Right lobe of liver (tissue), 4 donors: ENCODE data around the gene RNPS1.

Source experiments
- POLR2A ChIP-seq: fragments of 450-650 bp; IDR thresholded peaks from one replicate; pipeline ENCODE4 v1.6.1; 2017; ENCODE audit warnings: antibody characterized with exemption, mild to moderate bottlenecking
- TF ChIP-seq, protein P1 (sequence below), 4 donors: fragments of 200-600 bp in 3 of 4; fragments of 450-650 bp in 1 of 4; IDR thresholded peaks; one replicate each; pipeline versions ENCODE4 v1.5.1 to v1.8.0; 2016 to 2022; ENCODE audit warnings: antibody characterized with exemption in 4 of 4, mild to moderate bottlenecking in 2 of 4
- donor health status: DM: no; HTN: no; CAD: no.
- donor health status: DM: no; HTN: no; CAD: no.
- donor health status: DM: no; HTN: yes; CAD: no.

DNA sequence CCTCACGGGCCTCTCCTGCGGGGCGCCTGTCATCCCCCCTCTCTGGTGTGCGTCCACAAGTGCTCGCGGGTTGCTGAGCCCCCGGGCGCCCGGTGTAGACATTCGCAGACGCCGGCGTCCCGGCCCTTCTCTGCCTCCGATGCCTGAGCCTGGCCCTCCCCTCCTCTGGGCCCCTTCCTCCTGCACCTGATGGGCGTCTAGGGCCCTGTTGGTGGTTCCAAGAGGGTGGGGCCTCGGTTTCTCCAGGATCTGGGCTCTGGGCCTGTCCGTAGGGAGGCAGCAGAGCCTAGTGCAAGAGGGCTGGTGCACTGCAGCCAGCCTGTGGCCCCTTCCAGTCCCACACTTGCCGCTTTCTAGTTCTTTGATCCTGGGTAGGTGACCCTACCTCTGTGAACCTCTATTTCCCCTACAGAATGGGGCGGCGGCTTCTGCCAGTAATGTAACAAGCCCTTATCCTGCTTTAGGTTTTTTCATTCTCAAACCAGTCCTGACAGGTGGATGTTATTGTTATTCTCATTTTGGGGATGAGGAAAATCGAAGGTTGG lies 43.9 kb downstream of the RNPS1 start:
- TF ChIP-seq POLR2A: no peak
- TF ChIP-seq, protein P1, sequence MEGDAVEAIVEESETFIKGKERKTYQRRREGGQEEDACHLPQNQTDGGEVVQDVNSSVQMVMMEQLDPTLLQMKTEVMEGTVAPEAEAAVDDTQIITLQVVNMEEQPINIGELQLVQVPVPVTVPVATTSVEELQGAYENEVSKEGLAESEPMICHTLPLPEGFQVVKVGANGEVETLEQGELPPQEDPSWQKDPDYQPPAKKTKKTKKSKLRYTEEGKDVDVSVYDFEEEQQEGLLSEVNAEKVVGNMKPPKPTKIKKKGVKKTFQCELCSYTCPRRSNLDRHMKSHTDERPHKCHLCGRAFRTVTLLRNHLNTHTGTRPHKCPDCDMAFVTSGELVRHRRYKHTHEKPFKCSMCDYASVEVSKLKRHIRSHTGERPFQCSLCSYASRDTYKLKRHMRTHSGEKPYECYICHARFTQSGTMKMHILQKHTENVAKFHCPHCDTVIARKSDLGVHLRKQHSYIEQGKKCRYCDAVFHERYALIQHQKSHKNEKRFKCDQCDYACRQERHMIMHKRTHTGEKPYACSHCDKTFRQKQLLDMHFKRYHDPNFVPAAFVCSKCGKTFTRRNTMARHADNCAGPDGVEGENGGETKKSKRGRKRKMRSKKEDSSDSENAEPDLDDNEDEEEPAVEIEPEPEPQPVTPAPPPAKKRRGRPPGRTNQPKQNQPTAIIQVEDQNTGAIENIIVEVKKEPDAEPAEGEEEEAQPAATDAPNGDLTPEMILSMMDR (IDR thresholded peaks at IDR 0.05): peak in 3 of 4 donors; percentile 19 to 44 (median 22)
